ENCODE data around the gene ANKRD13D. TPM values are rescaled to one million over a fixed set of nuclear protein-coding genes. Genes with fewer than 3 reads are reported as not detected.
A peak's percentile ranks its signal among the peaks of the same experiment; 100 is the strongest.
"Not testable (repeated sequence)": the region's sequence is repeated elsewhere in the genome, so short reads cannot be mapped to it uniquely, and the experiment has no call there.

ANKRD13D gene
- total RNA-seq, 2 experiments from 2014 or later, result 56.2 to 61.9 TPM

DNA sequence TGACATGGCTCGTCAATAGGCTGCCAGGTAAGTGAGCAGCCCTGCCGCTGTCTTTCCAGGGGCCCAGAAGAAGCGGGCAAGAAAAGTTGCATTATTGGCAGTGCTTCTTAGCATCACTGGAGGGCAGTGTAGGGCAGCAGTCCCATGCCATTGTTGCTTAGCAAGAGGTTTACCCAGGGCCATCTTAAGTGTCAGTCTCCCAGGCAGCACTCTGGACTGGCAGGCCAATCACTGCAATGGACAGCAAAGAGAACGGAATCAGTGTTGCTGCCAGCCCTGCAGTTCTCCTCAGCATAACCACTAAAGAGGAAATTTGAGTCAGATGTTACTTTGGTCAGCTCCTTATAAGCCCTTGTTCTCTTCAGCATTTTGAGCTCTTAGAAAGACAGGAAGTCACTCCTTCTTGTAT, 36.3 kb upstream of the ANKRD13D start:
- peak overlapping the region; percentile 28 for H3K27ac Mint-ChIP-seq
- no peaks in the 10 kb centered on the region for H3K27me3 Mint-ChIP-seq (ENCODE audit: low read depth)
- H3K4me1 Mint-ChIP-seq (ENCODE audit: low read depth), result peaks cover 13% of the 10 kb centered on the region
- CTCF ChIA-PET, result interaction anchor here (0.6 to 2.6 kb wide), 6 partner anchors 10 to 213 kb away, joined by 3 to 27 read pairs (median 5); no protein-coding TSS in a partner anchor
- peaks cover 49% of the 10 kb centered on the region for H3K36me3 Mint-ChIP-seq (ENCODE audit: low read depth)
- DNase-seq, result peak; percentile 44
- H3K4me3 Mint-ChIP-seq, result no peak overlapping the region
- no peaks in the 10 kb centered on the region for H3K9me3 Mint-ChIP-seq
- intact Hi-C loops (cut with micrococcal nuclease), result no loop called here

DNA sequence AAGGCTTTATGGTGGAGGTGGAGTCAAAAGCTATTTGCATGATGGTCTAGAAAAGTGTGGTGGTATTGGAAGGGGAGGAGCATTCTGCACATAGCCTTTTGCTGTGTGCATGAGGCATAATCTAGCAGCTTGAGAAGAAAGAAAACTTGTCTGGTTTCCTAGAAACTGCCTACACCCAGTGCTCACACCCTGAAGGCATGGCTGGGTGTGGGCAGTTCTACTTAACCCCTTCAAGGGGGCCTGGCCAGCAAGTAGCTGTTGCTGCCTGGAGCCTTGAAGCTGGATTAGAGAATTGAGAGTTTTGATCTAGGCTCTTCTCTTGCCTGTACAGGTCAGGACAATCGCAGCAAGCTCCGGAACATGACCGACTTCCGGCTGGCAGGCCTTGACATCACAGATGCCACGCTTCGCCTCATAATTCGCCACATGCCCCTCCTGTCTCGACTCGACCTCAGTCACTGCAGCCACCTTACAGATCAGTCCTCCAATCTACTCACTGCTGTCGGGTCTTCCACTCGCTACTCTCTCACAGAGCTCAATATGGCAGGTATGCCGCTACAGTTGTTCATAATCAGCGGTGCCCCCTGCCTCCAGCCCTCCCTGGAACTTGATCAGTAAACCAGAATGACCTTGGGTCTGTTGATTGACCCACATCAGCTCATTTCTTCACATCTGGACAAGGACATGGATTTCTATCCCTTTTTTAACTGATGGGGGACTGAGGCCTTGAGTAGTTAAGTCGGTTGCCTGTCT, 35.1 kb upstream of the ANKRD13D start:
- peaks cover 13% of the 10 kb centered on the region for H3K4me1 Mint-ChIP-seq (ENCODE audit: low read depth)
- CTCF ChIA-PET, result interaction anchor here (0.9 to 2.6 kb wide), 5 partner anchors 9 to 98 kb away, joined by 3 to 27 read pairs (median 4); no protein-coding TSS in a partner anchor
- intact Hi-C loops (cut with micrococcal nuclease), result no loop called here
- H3K27me3 Mint-ChIP-seq (ENCODE audit: low read depth), result no peaks in the 10 kb centered on the region
- no peak for DNase-seq
- H3K27ac Mint-ChIP-seq, result peak overlapping the region; percentile 28
- H3K9me3 Mint-ChIP-seq, result no peaks in the 10 kb centered on the region
- no peak overlapping the region for H3K4me3 Mint-ChIP-seq
- peaks cover 39% of the 10 kb centered on the region for H3K36me3 Mint-ChIP-seq (ENCODE audit: low read depth)

DNA sequence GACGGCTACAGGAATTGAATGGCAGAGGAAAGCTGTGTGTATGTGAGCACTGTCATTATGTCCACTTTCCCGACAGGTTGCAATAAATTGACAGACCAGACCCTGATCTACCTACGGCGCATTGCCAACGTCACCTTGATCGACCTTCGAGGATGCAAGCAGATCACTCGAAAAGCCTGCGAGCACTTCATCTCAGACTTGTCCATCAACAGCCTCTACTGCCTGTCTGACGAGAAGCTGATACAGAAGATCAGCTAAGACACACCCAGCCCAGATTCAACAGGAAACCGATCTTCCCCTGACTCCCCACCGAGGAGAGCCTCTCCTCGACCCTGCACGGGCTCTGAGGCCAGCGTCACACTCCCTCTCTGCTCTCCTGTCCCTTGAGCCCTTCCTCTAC, 34.3 kb upstream of the ANKRD13D start:
- Mint-ChIP-seq H3K27me3 (ENCODE audit: low read depth) (no peaks in the 10 kb centered on the region), H3K27ac (no peak overlapping the region), H3K36me3 (ENCODE audit: low read depth) (peaks cover 32% of the 10 kb centered on the region), H3K4me1 (ENCODE audit: low read depth) (peaks cover 13% of the 10 kb centered on the region), H3K4me3 (no peak overlapping the region), H3K9me3 (no peaks in the 10 kb centered on the region)
- CTCF ChIA-PET, result interaction anchor here (0.6 to 2.6 kb wide), 5 partner anchors 8 to 332 kb away, joined by 3 to 27 read pairs (median 4); no protein-coding TSS in a partner anchor
- intact Hi-C loops (cut with micrococcal nuclease), result no loop called here
- no peak for DNase-seq

DNA sequence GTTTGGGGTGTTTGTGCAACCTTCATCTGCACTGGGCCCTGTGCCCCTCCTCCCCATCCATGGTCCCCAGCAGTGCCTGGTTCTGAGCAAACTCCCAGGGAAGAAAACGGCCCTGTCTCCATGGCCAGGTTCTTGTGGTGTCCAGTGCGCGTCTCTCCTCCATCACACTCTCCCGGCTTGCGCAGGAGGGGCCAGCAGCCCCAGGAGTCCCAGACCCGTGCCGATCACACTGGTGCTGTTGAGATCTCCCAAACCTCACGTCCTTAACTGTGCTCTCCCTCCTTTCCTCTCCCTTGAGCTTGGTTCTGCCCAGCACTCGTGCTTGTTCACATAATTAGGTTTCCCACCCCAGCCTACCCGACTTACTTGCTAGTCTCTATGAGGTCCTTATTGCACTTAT, 33.8 kb upstream of the ANKRD13D start:
- intact Hi-C loops (cut with micrococcal nuclease), result no loop called here
- CTCF ChIA-PET, result interaction anchor here (0.6 to 1.1 kb wide), 2 partner anchors 10 to 331 kb away, joined by 3 to 4 read pairs; no protein-coding TSS in a partner anchor
- H3K9me3 Mint-ChIP-seq, result no peaks in the 10 kb centered on the region
- H3K27me3 Mint-ChIP-seq (ENCODE audit: low read depth), result no peaks in the 10 kb centered on the region
- H3K4me3 Mint-ChIP-seq, result no peak overlapping the region
- no peak for DNase-seq
- no peak overlapping the region for H3K27ac Mint-ChIP-seq
- peaks cover 12% of the 10 kb centered on the region for H3K4me1 Mint-ChIP-seq (ENCODE audit: low read depth)
- peaks cover 31% of the 10 kb centered on the region for H3K36me3 Mint-ChIP-seq (ENCODE audit: low read depth)

DNA sequence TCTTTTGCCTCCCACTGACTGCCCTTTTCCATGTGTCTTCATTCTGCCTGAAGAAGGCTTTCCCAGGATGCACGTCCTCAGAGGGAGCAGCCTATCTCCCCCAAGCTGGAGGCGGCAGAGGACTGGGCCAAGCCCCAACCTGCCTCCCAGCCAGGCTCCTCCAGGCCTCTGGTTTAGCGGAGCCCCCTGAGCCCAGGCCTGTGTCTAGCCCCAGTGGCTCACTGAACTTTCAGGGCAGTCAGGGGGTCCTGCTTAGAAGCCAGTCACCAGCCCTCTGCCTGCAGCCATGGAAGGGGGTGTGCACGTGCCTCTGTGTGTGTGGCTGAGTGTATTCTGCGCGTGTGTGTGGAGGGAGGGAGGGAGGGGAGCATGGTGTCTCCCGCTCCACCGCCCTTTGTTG, 33.2 kb upstream of the ANKRD13D start:
- intact Hi-C loops (cut with micrococcal nuclease), result no loop called here
- no peak overlapping the region for H3K4me3 Mint-ChIP-seq
- no peaks in the 10 kb centered on the region for H3K27me3 Mint-ChIP-seq (ENCODE audit: low read depth)
- H3K27ac Mint-ChIP-seq, result no peak overlapping the region
- CTCF ChIA-PET, result interaction anchor here (1.1 kb wide), 1 partner anchor 9 kb away, joined by 4 read pairs; no protein-coding TSS in a partner anchor
- peaks cover 12% of the 10 kb centered on the region for H3K4me1 Mint-ChIP-seq (ENCODE audit: low read depth)
- H3K9me3 Mint-ChIP-seq, result no peaks in the 10 kb centered on the region
- H3K36me3 Mint-ChIP-seq (ENCODE audit: low read depth), result peaks cover 29% of the 10 kb centered on the region
- DNase-seq, result no peak

DNA sequence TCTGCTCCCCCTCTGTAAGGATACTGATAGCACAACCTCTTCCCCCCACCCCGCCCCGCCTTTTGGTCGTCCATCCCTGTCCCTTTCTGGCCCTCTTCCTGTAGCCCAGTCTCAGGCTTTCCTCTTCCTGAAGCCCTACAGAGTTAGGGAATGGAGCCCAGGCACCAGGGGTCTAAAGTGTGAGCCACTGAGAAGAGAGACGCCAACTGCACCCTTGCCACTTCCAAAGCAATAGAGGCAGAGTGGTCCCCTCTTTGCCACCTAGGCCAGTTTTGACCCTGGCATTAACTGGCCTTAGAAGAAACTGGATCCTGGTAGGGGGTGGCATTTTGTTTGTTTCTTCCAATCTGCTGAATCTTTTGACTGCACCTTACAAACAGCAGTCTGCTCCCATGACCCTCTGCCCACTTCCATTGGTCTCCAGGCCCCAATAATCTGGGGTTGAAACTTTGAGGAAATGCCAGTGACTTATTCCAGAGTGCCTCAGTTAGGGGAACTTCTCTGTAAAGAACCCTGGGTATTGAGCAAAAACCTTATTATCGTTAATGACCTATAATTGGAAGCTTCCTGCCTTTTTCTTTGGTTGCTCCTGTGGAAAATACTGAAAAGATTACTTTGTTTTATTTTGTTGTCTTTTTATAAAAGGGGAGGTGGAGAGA, 32.5 kb upstream of the ANKRD13D start:
- no peak for DNase-seq
- CTCF ChIA-PET, result no interaction called here
- intact Hi-C loops (cut with micrococcal nuclease), result no loop called here
- no peak overlapping the region for H3K4me3 Mint-ChIP-seq
- H3K27ac Mint-ChIP-seq, result no peak overlapping the region
- peaks cover 29% of the 10 kb centered on the region for H3K36me3 Mint-ChIP-seq (ENCODE audit: low read depth)
- H3K9me3 Mint-ChIP-seq, result no peaks in the 10 kb centered on the region
- H3K27me3 Mint-ChIP-seq (ENCODE audit: low read depth), result no peaks in the 10 kb centered on the region
- H3K4me1 Mint-ChIP-seq (ENCODE audit: low read depth), result peaks cover 13% of the 10 kb centered on the region

DNA sequence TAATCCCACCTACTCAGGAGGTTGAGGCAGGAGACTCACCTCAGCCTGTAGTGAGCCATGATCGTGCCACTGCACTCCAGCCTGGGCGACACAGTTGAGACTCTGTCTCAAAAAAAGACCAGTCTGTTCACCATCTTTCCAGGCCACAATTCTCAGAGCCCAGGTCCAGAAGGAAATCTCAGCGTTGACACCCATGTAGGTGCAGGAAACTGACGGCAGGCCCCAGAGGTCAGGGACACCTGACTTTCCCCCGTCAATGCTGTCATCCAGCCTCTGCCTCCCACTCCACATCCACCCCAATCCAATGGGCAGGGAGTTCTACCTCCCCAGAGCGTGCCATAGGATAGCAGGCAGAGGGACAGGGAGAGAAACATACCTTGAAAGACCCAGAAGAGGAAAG, 28.7 kb upstream of the ANKRD13D start:
- peak; percentile 3 for DNase-seq
- no peaks in the 10 kb centered on the region for H3K9me3 Mint-ChIP-seq
- H3K4me3 Mint-ChIP-seq, result no peak overlapping the region
- H3K27me3 Mint-ChIP-seq (ENCODE audit: low read depth), result no peaks in the 10 kb centered on the region
- peaks cover 43% of the 10 kb centered on the region for H3K4me1 Mint-ChIP-seq (ENCODE audit: low read depth)
- CTCF ChIA-PET, result interaction anchor here (0.7 kb wide), 1 partner anchor 61 kb away, joined by 3 read pairs; no protein-coding TSS in a partner anchor
- no peak overlapping the region for H3K27ac Mint-ChIP-seq
- peaks cover 5% of the 10 kb centered on the region for H3K36me3 Mint-ChIP-seq (ENCODE audit: low read depth)
- intact Hi-C loops (cut with micrococcal nuclease), result loop anchor here (5.0 kb wide), 2 partner anchors 143 to 178 kb away; partner anchors contain the start of gene KDM2A

DNA sequence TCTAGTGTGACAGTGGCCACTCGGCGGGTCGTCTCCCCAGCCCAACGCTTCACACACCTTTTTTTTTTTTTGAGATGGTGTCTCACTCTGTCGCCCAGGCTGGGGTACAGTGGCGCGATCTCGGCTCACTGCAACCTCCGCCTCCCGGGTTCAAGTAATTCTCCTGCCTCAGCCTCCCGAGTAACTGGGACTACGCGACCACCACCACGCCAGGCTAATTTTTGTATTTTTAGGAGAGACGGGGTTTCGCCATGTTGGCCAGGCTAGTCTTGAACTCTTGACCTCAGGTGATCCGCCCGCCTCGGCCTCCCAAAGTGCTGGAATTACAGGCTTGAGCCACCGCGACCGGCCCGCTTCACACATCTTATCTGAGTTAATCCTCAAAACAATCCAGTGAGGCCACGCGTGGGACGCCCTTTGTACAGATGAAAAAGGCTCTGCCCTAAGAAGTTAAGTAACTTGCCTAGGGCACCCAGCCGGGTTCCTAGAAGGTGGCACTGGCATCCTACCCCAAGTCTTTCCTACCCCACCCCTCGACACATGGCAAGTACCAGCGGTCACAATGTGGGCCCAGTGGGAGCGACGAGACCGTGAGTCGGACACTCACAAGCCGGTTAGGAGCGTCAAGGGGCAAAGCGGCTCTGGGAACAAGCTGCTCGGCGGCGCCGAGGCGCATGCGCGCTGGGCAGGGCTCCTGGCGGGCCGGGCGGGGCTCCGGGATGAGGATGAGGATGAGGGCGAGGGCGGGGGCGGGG, 28.0 kb upstream of the ANKRD13D start:
- not testable (repeated sequence) for H3K27me3 Mint-ChIP-seq (ENCODE audit: low read depth); H3K9me3 Mint-ChIP-seq; H3K36me3 Mint-ChIP-seq (ENCODE audit: low read depth); H3K27ac Mint-ChIP-seq
- CTCF ChIA-PET, result interaction anchor here (0.5 to 4.9 kb wide), 24 partner anchors 7 to 331 kb away, joined by 3 to 108 read pairs (median 10); partner anchors contain the start of gene SSH3
- intact Hi-C loops (cut with micrococcal nuclease), result loop anchor here (5.0 kb wide), 2 partner anchors 144 to 179 kb away; partner anchors contain the start of gene KDM2A
- H3K4me3 Mint-ChIP-seq, result peak overlapping the region; percentile 68
- DNase-seq, result peak; percentile 58
- H3K4me1 Mint-ChIP-seq (ENCODE audit: low read depth), result peaks cover 50% of the 10 kb centered on the region

DNA sequence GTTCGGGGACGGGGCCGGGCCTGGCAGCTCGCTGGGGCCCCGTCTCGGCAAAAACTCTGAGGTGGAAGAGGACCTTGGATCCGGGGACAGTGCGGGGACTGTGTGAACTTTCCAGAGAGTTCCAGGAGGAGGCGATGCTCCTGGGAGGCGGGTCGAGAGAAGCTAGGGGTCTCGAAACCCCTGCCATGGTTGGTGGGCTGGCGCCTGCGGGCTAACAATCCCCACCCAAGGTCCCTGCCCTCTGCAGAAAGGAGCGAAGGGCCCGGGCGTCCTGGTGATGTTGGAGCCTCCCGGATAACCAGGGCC, 27.5 kb upstream of the ANKRD13D start:
- no peaks in the 10 kb centered on the region for H3K27me3 Mint-ChIP-seq (ENCODE audit: low read depth)
- CTCF ChIA-PET, result interaction anchor here (0.5 to 4.9 kb wide), 29 partner anchors 8 to 330 kb away, joined by 3 to 108 read pairs (median 9); partner anchors contain the start of genes CLCF1, POLD4 and SSH3
- no peak for DNase-seq
- H3K4me1 Mint-ChIP-seq (ENCODE audit: low read depth), result peaks cover 51% of the 10 kb centered on the region
- intact Hi-C loops (cut with micrococcal nuclease), result loop anchor here (5.0 kb wide), 2 partner anchors 144 to 179 kb away; partner anchors contain the start of gene KDM2A
- H3K9me3 Mint-ChIP-seq, result no peaks in the 10 kb centered on the region
- H3K4me3 Mint-ChIP-seq, result peak overlapping the region; percentile 68
- no peaks in the 10 kb centered on the region for H3K36me3 Mint-ChIP-seq (ENCODE audit: low read depth)
- H3K27ac Mint-ChIP-seq, result no peak overlapping the region

DNA sequence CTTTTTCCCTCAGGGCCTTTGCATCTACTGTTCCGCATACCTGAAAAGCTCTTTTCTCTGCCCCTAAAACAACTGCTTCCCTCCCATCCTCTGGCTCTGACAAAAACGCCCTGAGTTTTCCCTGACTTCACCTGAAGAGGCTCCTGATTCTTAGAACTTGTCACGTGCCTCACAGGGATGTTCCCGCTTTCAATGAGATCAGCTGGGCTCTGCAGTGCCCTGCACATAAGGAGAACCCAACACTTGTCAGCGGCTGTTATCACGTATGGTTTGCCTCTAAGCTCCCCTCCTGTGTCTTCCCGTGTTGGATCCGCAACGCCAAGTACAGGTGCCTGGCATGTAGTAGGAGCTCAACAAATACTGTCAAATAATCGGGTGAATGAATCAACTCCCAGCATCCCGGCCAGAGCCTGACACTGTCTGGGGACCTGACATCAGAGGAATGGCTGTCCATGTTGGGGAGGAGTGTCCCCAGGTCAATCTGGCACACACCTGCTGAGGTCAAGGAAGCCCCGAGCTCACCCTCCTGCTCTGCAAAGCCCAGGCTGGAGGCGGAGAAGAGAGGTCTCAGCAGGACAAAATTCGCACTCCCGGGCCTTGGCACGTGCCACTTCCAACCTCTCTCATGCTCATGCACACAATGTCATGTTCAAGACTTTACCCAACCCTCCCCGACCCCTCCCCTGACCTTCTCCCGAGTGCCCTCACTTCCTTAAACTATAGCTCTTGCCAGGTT, 27.0 kb upstream of the ANKRD13D start:
- peak; percentile 4 for DNase-seq
- Mint-ChIP-seq H3K36me3 (ENCODE audit: low read depth) (peaks cover 1% of the 10 kb centered on the region), H3K9me3 (no peaks in the 10 kb centered on the region), H3K27ac (no peak overlapping the region), H3K27me3 (ENCODE audit: low read depth) (no peaks in the 10 kb centered on the region), H3K4me3 (peak overlapping the region; percentile 60), H3K4me1 (ENCODE audit: low read depth) (peaks cover 51% of the 10 kb centered on the region)
- CTCF ChIA-PET, result interaction anchor here (0.5 to 4.9 kb wide), 29 partner anchors 8 to 207 kb away, joined by 3 to 108 read pairs (median 9); partner anchors contain the start of genes CLCF1, POLD4 and SSH3
- intact Hi-C loops (cut with micrococcal nuclease), result loop anchor here (1.0 to 5.0 kb wide), 4 partner anchors 55 to 180 kb away; partner anchors contain the start of gene KDM2A

Measured in activated naive CD4-positive, alpha-beta T cell treated with anti-CD3 and anti-CD28 coated beads for 36 hours (primary cell).